ENCODE data around the gene SPIB. TPM values are rescaled to one million over a fixed set of nuclear protein-coding genes. Genes with fewer than 3 reads are reported as not detected.

The SPIB gene
- total and polyA plus RNA-seq, 2 experiments from 2014 or later: 12.6 to 17.5 TPM

DNA sequence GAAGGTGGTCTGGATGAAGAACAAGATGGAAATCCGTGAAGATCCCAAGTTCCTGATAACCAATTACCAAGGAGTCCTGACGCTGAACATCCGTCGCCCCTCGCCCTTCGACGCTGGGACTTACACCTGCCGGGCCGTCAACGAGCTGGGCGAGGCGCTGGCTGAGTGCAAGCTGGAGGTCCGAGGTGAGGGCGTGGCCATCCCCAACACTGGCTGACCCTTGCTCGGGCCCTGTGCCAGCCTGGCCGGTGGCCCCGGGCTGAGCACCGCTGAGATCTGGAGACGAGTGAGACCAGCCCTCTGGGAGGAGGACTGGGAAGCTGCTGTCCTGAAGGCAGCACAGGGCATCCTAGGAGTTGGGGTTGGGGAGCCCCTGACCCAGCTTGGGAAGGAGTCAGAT, 45.6 kb downstream of the SPIB start:
- Histone ChIP-seq H4K20me1 (replicated peaks; ENCODE audit: insufficient read depth) (no peaks in the 10 kb centered on the region), H3K27me3 (ENCODE audit: insufficient read depth) (no peaks in the 10 kb centered on the region), H2AFZ (no peak overlapping the region), H3K27ac (ENCODE audit: low read depth) (no peak overlapping the region), H3K4me2 (no peak overlapping the region), H3K9me2 (ENCODE audit: insufficient read depth) (no peaks in the 10 kb centered on the region), H3K4me3 (no peak overlapping the region), H3K36me3 (ENCODE audit: insufficient read depth) (no peaks in the 10 kb centered on the region), H3K79me2 (replicated peaks; ENCODE audit: insufficient read depth) (no peaks in the 10 kb centered on the region), H3F3A (replicated peaks; ENCODE audit: low read depth) (no peaks in the 10 kb centered on the region), H3K4me1 (ENCODE audit: insufficient read depth) (0 out of 2 replicates have a peak, but pooled peaks cover 3% of the 10 kb centered on the region)
- TF ChIP-seq JUNB (IDR thresholded peaks at IDR 0.05; ENCODE audit: unreplicated experiment) (no peak), ZNF114 (CRISPR knock-in tag; IDR thresholded peaks at IDR 0.05) (no peak), STAT1 (IDR thresholded peaks at IDR 0.05; ENCODE audit: unreplicated experiment) (no peak), ETS1 (IDR thresholded peaks at IDR 0.05) (no peak), POLR2AphosphoS5 (IDR thresholded peaks at IDR 0.05; ENCODE audit: low read depth) (no peak), NANOG (IDR thresholded peaks at IDR 0.05; ENCODE audit: borderline replicate concordance) (no peak), EZH2 (IDR thresholded peaks at IDR 0.05; ENCODE audit: low read depth, unreplicated experiment) (no peak), EZH2phosphoT487 (IDR thresholded peaks at IDR 0.05; ENCODE audit: unreplicated experiment) (no peak), CREB1 (CRISPR knock-in tag; IDR thresholded peaks at IDR 0.05; ENCODE audit: low read depth) (no peak), ZNF331 (CRISPR knock-in tag; IDR thresholded peaks at IDR 0.05; ENCODE audit: low read depth) (no peak)
- TF ChIP-seq, protein P1, sequence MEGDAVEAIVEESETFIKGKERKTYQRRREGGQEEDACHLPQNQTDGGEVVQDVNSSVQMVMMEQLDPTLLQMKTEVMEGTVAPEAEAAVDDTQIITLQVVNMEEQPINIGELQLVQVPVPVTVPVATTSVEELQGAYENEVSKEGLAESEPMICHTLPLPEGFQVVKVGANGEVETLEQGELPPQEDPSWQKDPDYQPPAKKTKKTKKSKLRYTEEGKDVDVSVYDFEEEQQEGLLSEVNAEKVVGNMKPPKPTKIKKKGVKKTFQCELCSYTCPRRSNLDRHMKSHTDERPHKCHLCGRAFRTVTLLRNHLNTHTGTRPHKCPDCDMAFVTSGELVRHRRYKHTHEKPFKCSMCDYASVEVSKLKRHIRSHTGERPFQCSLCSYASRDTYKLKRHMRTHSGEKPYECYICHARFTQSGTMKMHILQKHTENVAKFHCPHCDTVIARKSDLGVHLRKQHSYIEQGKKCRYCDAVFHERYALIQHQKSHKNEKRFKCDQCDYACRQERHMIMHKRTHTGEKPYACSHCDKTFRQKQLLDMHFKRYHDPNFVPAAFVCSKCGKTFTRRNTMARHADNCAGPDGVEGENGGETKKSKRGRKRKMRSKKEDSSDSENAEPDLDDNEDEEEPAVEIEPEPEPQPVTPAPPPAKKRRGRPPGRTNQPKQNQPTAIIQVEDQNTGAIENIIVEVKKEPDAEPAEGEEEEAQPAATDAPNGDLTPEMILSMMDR (conservative IDR thresholded peaks at IDR 0.05; ENCODE audit: low read depth in 2 of 2): no peak
- TF ChIP-seq, protein P2, sequence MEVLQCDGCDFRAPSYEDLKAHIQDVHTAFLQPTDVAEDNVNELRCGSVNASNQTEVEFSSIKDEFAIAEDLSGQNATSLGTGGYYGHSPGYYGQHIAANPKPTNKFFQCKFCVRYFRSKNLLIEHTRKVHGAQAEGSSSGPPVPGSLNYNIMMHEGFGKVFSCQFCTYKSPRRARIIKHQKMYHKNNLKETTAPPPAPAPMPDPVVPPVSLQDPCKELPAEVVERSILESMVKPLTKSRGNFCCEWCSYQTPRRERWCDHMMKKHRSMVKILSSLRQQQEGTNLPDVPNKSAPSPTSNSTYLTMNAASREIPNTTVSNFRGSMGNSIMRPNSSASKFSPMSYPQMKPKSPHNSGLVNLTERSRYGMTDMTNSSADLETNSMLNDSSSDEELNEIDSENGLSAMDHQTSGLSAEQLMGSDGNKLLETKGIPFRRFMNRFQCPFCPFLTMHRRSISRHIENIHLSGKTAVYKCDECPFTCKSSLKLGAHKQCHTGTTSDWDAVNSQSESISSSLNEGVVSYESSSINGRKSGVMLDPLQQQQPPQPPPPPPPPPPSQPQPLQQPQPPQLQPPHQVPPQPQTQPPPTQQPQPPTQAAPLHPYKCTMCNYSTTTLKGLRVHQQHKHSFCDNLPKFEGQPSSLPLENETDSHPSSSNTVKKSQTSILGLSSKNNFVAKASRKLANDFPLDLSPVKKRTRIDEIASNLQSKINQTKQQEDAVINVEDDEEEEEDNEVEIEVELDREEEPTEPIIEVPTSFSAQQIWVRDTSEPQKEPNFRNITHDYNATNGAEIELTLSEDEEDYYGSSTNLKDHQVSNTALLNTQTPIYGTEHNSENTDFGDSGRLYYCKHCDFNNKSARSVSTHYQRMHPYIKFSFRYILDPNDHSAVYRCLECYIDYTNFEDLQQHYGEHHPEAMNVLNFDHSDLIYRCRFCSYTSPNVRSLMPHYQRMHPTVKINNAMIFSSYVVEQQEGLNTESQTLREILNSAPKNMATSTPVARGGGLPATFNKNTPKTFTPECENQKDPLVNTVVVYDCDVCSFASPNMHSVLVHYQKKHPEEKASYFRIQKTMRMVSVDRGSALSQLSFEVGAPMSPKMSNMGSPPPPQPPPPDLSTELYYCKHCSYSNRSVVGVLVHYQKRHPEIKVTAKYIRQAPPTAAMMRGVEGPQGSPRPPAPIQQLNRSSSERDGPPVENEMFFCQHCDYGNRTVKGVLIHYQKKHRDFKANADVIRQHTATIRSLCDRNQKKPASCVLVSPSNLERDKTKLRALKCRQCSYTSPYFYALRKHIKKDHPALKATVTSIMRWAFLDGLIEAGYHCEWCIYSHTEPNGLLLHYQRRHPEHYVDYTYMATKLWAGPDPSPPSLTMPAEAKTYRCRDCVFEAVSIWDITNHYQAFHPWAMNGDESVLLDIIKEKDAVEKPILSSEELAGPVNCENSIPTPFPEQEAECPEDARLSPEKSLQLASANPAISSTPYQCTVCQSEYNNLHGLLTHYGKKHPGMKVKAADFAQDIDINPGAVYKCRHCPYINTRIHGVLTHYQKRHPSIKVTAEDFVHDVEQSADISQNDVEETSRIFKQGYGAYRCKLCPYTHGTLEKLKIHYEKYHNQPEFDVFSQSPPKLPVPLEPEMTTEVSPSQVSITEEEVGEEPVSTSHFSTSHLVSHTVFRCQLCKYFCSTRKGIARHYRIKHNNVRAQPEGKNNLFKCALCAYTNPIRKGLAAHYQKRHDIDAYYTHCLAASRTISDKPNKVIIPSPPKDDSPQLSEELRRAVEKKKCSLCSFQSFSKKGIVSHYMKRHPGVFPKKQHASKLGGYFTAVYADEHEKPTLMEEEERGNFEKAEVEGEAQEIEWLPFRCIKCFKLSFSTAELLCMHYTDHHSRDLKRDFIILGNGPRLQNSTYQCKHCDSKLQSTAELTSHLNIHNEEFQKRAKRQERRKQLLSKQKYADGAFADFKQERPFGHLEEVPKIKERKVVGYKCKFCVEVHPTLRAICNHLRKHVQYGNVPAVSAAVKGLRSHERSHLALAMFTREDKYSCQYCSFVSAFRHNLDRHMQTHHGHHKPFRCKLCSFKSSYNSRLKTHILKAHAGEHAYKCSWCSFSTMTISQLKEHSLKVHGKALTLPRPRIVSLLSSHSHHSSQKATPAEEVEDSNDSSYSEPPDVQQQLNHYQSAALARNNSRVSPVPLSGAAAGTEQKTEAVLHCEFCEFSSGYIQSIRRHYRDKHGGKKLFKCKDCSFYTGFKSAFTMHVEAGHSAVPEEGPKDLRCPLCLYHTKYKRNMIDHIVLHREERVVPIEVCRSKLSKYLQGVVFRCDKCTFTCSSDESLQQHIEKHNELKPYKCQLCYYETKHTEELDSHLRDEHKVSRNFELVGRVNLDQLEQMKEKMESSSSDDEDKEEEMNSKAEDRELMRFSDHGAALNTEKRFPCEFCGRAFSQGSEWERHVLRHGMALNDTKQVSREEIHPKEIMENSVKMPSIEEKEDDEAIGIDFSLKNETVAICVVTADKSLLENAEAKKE (CRISPR knock-in tag; IDR thresholded peaks at IDR 0.05): no peak
- TF ChIP-seq, protein P3, sequence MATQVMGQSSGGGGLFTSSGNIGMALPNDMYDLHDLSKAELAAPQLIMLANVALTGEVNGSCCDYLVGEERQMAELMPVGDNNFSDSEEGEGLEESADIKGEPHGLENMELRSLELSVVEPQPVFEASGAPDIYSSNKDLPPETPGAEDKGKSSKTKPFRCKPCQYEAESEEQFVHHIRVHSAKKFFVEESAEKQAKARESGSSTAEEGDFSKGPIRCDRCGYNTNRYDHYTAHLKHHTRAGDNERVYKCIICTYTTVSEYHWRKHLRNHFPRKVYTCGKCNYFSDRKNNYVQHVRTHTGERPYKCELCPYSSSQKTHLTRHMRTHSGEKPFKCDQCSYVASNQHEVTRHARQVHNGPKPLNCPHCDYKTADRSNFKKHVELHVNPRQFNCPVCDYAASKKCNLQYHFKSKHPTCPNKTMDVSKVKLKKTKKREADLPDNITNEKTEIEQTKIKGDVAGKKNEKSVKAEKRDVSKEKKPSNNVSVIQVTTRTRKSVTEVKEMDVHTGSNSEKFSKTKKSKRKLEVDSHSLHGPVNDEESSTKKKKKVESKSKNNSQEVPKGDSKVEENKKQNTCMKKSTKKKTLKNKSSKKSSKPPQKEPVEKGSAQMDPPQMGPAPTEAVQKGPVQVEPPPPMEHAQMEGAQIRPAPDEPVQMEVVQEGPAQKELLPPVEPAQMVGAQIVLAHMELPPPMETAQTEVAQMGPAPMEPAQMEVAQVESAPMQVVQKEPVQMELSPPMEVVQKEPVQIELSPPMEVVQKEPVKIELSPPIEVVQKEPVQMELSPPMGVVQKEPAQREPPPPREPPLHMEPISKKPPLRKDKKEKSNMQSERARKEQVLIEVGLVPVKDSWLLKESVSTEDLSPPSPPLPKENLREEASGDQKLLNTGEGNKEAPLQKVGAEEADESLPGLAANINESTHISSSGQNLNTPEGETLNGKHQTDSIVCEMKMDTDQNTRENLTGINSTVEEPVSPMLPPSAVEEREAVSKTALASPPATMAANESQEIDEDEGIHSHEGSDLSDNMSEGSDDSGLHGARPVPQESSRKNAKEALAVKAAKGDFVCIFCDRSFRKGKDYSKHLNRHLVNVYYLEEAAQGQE (IDR thresholded peaks at IDR 0.05; ENCODE audit: unreplicated experiment): no peak
- peaks cover 10% of the 10 kb centered on the region for H3K27me3 Mint-ChIP-seq (ENCODE audit: insufficient read depth, low read depth, poor library complexity)
- H3K9me3 Mint-ChIP-seq: peaks cover 93% of the 10 kb centered on the region
- peaks cover 32% of the 10 kb centered on the region for H3K36me3 Mint-ChIP-seq (ENCODE audit: low read depth)
- no peak overlapping the region for H3K4me3 Mint-ChIP-seq
- no peak overlapping the region for H3K27ac Mint-ChIP-seq
- H3K4me1 Mint-ChIP-seq: no peaks in the 10 kb centered on the region
- DNase-seq (ENCODE audit: low spot score) (no peak), ATAC-seq (no peak)
